ENCODE results near the gene KLF8.

- no peak for TF ChIP-seq CTCF (conservative IDR thresholded peaks at IDR 0.05)
- no peak for TF ChIP-seq EZH2 (IDR thresholded peaks at IDR 0.05; ENCODE audit: low read depth)
Measured at GRCh38 chrX:56221101-56221500, 11.1 kb upstream of the KLF8 start.

Data from PC-9 (cell line).